K562 (cell line): Measurements from ENCODE around the gene ZSWIM1. TPM values are rescaled to one million over a fixed set of nuclear protein-coding genes. Genes with fewer than 3 reads are reported as not detected.

Experiments
- CBFB ChIP-seq: sonication (generic); formaldehyde crosslinking; IDR thresholded peaks from 2 replicates; pipeline ENCODE4 v1.4.0; 2020; ENCODE audit warnings: mild to moderate bottlenecking, missing genetic modification reagents
- CSDE1 ChIP-seq, 2 experiments: fragments of 450-650 bp; IDR thresholded peaks; 2 replicates each; pipeline ENCODE4 v1.6.1; 2016; ENCODE audit warnings: mild to moderate bottlenecking in 1 of 2
- EP300 ChIP-seq: IDR thresholded peaks from 2 replicates; pipeline ENCODE4 v1.6.1; 2012; ENCODE audit warnings: low read length, improper control_type of control experiment
- HES1 ChIP-seq: fragments of 450-650 bp; IDR thresholded peaks from 2 replicates; pipeline ENCODE4 v1.6.1; 2016; ENCODE audit warnings: low read depth, mild to moderate bottlenecking, moderate library complexity
- LARP7 ChIP-seq: fragments of 450-650 bp; IDR thresholded peaks from 2 replicates; pipeline ENCODE4 v1.6.1; 2016
- MTA2 ChIP-seq: fragments of 450-650 bp; IDR thresholded peaks from 2 replicates; pipeline ENCODE4 v1.6.1; 2016; ENCODE audit warnings: low read depth
- MYNN ChIP-seq, 2 experiments: sonication (generic); formaldehyde crosslinking in 1 of 2; IDR thresholded peaks; 2 replicates each; pipeline versions ENCODE4 v1.5.0 to v1.6.1; 2016 to 2020; ENCODE audit warnings: antibody characterized with exemption in 1 of 2, missing genetic modification reagents in 1 of 2
- NR4A1 ChIP-seq, 2 experiments: fragments of 250-450 bp in 1 of 2; fragments of 450-650 bp in 1 of 2; sonication (Bioruptor Pico) in 1 of 2; IDR thresholded peaks; 2 replicates each; pipeline versions ENCODE4 v1.4.0 to v1.6.1; 2016 to 2020; ENCODE audit warnings: mild to moderate bottlenecking in 2 of 2, missing compliant biosample characterization in 1 of 2, missing genetic modification characterization in 1 of 2, moderate library complexity in 1 of 2
- RBM15 ChIP-seq: fragments of 200-400 bp; formaldehyde crosslinking; IDR thresholded peaks from 2 replicates; pipeline ENCODE4 v1.6.1; 2018; ENCODE audit warnings: mild to moderate bottlenecking, low read length, moderate library complexity; ENCODE audit not compliant: insufficient read depth
- SIX5 ChIP-seq, 2 experiments: IDR thresholded peaks; 2 replicates each; pipeline ENCODE4 v1.6.1; 2011; ENCODE audit warnings: low read length in 2 of 2, borderline replicate concordance in 1 of 2, low read depth in 1 of 2, mild to moderate bottlenecking in 1 of 2, moderate library complexity in 1 of 2; ENCODE audit not compliant: insufficient read depth in 1 of 2
- ZC3H11A ChIP-seq: IDR thresholded peaks from 2 replicates; pipeline ENCODE4 v1.6.1; 2012; ENCODE audit warnings: low read depth, low read length, improper control_type of control experiment
- ZNF124 ChIP-seq: sonication (generic); formaldehyde crosslinking; IDR thresholded peaks from 2 replicates; pipeline ENCODE4 v1.8.1; 2022; ENCODE audit warnings: missing genetic modification reagents
- ZNF133 ChIP-seq: fragments of 250-450 bp; sonication (Bioruptor Pico); IDR thresholded peaks from 2 replicates; pipeline ENCODE4 v1.4.0; 2020; ENCODE audit warnings: mild to moderate bottlenecking
- ZNF263 ChIP-seq: sonication (generic); formaldehyde crosslinking; IDR thresholded peaks from 2 replicates; pipeline ENCODE4 v1.8.0; 2022; ENCODE audit warnings: mild to moderate bottlenecking, missing genetic modification reagents, borderline replicate concordance
- ZNF398 ChIP-seq: fragments of 250-450 bp; sonication (Bioruptor Pico); IDR thresholded peaks from 2 replicates; pipeline ENCODE4 v1.8.0; 2021; ENCODE audit warnings: moderate library complexity, mild to moderate bottlenecking, inconsistent platforms
- ZNF551 ChIP-seq: fragments of 250-450 bp; sonication (Bioruptor Pico); IDR thresholded peaks from 2 replicates; pipeline ENCODE4 v1.5.0; 2021; ENCODE audit warnings: mild to moderate bottlenecking, moderate library complexity
- ZNF609 ChIP-seq: sonication (generic); formaldehyde crosslinking; IDR thresholded peaks from 2 replicates; pipeline ENCODE4 v1.8.1; 2023; ENCODE audit warnings: missing genetic modification reagents, mild to moderate bottlenecking, borderline replicate concordance
- ZNF639 ChIP-seq, 2 experiments: fragments of 200-800 bp in 1 of 2; sonication (Bioruptor generic) in 1 of 2; sonication (generic) in 1 of 2; formaldehyde crosslinking in 1 of 2; IDR thresholded peaks in 1 of 2; conservative IDR thresholded peaks in 1 of 2; 2 replicates each; pipeline versions ENCODE4 v1.5.0 to v1.6.1; 2016 to 2020; ENCODE audit warnings: missing compliant biosample characterization in 1 of 2, missing genetic modification characterization in 1 of 2, missing genetic modification reagents in 1 of 2
- polyA plus RNA-seq, 8 experiments: library from polyadenylated mRNA; depleted of rRNA in 4 of 8; stranded (reverse) in 5 of 8; unstranded in 3 of 8; fragments of >200 nt; fragmentation: Nextera tagmentation in 2 of 8; fragmentation: Illumina TruSeq in 1 of 8; extraction: Ambion mirVana in 2 of 8; extraction: Trizol in 1 of 8; gene quantifications; 2 replicates each; pipeline versions ENCODE4 v1.2.1 to v1.2.3, GENCODE V29; 2011 to 2014; ENCODE audit warnings: inconsistent platforms in 1 of 8, missing spikeins in 1 of 8
- total RNA-seq, 7 experiments: library from RNA; depleted of rRNA in 6 of 7; stranded (reverse); fragments of >200 nt in 6 of 7; fragmentation: Illumina TruSeq in 2 of 7; extraction: Trizol in 2 of 7; gene quantifications; 2 replicates each; pipeline versions ENCODE4 v1.2.1 to v1.2.3, GENCODE V29; 2011 to 2021; ENCODE audit warnings: low replicate concordance in 1 of 7

The ZSWIM1 gene
- total and polyA plus RNA-seq, 9 of the 15 experiments (the other 6 are each of a cell fraction or from before 2014, with no cell fraction given): 2.5 to 15.6 (median 9.5) TPM

- TF ChIP-seq ZNF609 (CRISPR knock-in tag): no peak
- no peak for TF ChIP-seq NR4A1 (CRISPR knock-in tag; IDR thresholded peaks at IDR 0.05)
- TF ChIP-seq NR4A1 (tag; IDR thresholded peaks at IDR 0.05): no peak
- TF ChIP-seq ZNF398 (CRISPR knock-in tag): no peak
- TF ChIP-seq HES1: no peak
- no peak for TF ChIP-seq CSDE1 (IDR thresholded peaks at IDR 0.05)
- no peak for TF ChIP-seq ZC3H11A
- 0 out of 2 replicates have a peak, but pooled peaks have one; percentile 10 for TF ChIP-seq LARP7
- no peak for TF ChIP-seq MYNN (IDR thresholded peaks at IDR 0.05)
- no peak for TF ChIP-seq MYNN (CRISPR knock-in tag; IDR thresholded peaks at IDR 0.05)
- peak in 1 of 2 experiments; percentile 51; a peak in 1 of 4 replicates for TF ChIP-seq ZNF639 (CRISPR knock-in tag; conservative IDR thresholded peaks at IDR 0.05 in 1 of 2, IDR thresholded peaks at IDR 0.05 in 1 of 2)
- TF ChIP-seq SIX5 (IDR thresholded peaks at IDR 0.05; ENCODE audit: borderline replicate concordance in 1 of 2, insufficient read depth in 1 of 2, low read depth in 1 of 2, low read length in 2 of 2): no peak
- no peak for TF ChIP-seq CBFB (CRISPR knock-in tag)
- no peak for TF ChIP-seq RBM15
- TF ChIP-seq ZNF263 (CRISPR knock-in tag): no peak
- TF ChIP-seq ZNF133 (CRISPR knock-in tag): no peak
- TF ChIP-seq ZNF551 (CRISPR knock-in tag): no peak
- TF ChIP-seq MTA2: no peak
- no peak for TF ChIP-seq EP300
- TF ChIP-seq ZNF124 (CRISPR knock-in tag): no peak
Measured at GRCh38 chr20:45909817-45910669, 29.0 kb downstream of the ZSWIM1 start (continued).
